K562 (cell line): Measurements from ENCODE around the gene CA6.

Experiments
- CTCF ChIP-seq, 3 experiments: IDR thresholded peaks in 2 of 3; conservative IDR thresholded peaks in 1 of 3; 2 replicates each; pipeline ENCODE4 v1.5.1; 2011 to 2012; ENCODE audit warnings: low read length in 3 of 3, mild to moderate bottlenecking in 3 of 3, control low read depth in 2 of 3, improper control_type of control experiment in 1 of 3, inconsistent platforms in 1 of 3, low read depth in 1 of 3, mixed read lengths in 1 of 3, moderate library complexity in 1 of 3; ENCODE audit not compliant: insufficient read depth in 2 of 3
- DPF2 ChIP-seq: fragments of 450-650 bp; IDR thresholded peaks from 2 replicates; pipeline ENCODE4 v1.6.1; 2016
- NBN ChIP-seq: fragments of 450-650 bp; IDR thresholded peaks from 2 replicates; pipeline ENCODE4 v1.6.1; 2016; ENCODE audit warnings: low read depth, mild to moderate bottlenecking
- NCOA2 ChIP-seq, 2 experiments: fragments of 450-650 bp; IDR thresholded peaks; 2 replicates each; pipeline ENCODE4 v1.6.1; 2018; ENCODE audit warnings: mild to moderate bottlenecking in 2 of 2, moderate library complexity in 1 of 2; ENCODE audit not compliant: partially characterized antibody in 2 of 2
- NR2C2 ChIP-seq, 2 experiments: fragments of 200-800 bp in 1 of 2; sonication (Bioruptor generic) in 1 of 2; sonication (generic) in 1 of 2; formaldehyde crosslinking in 1 of 2; IDR thresholded peaks; 2 replicates each; pipeline versions ENCODE4 v1.6.1 to v1.8.0; 2016 to 2022; ENCODE audit warnings: mild to moderate bottlenecking in 1 of 2, missing compliant biosample characterization in 1 of 2, missing genetic modification characterization in 1 of 2, missing genetic modification reagents in 1 of 2
- POLR2A ChIP-seq: fragments of 450-650 bp; conservative IDR thresholded peaks from 2 replicates; pipeline ENCODE4 v1.6.1; 2016
- SREBF2 ChIP-seq: sonication (generic); formaldehyde crosslinking; IDR thresholded peaks from 2 replicates; pipeline ENCODE4 v1.4.0; 2020; ENCODE audit warnings: mild to moderate bottlenecking, missing genetic modification reagents

DNA sequence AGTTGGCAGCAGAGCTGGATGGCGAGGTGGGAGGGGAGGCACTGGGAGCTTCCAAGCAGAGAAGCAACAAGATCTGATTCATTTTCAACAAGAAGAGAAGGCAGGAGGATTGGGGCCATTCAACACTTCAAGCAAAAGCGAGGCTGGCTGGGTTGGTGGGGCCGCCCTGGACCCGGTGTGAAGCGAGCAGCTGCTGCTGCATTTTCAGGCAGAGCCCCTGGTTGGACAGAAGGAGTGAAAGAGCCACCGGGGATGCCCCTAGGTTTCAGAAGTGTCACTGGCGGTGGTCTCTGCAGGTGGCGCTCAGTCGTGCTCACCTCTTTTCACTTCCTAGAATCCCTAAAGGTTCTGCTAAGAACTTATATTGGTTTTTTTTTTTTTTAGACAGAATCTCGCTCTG, 62.6 kb downstream of the CA6 start:
- no peak for TF ChIP-seq CTCF (IDR thresholded peaks at IDR 0.05 in 2 of 3, conservative IDR thresholded peaks at IDR 0.05 in 1 of 3; ENCODE audit: insufficient read depth in 2 of 3, low read depth in 1 of 3, low read length in 3 of 3)
- TF ChIP-seq NR2C2 (CRISPR knock-in tag; IDR thresholded peaks at IDR 0.05): no peak
- TF ChIP-seq NR2C2 (tag; IDR thresholded peaks at IDR 0.05): no peak
- TF ChIP-seq SREBF2 (CRISPR knock-in tag): no peak
- no peak for TF ChIP-seq NCOA2 (IDR thresholded peaks at IDR 0.05; ENCODE audit: partially characterized antibody in 2 of 2)
- TF ChIP-seq POLR2A: no peak
- TF ChIP-seq DPF2: no peak
- no peak for TF ChIP-seq NBN
